Mucosa of descending colon (tissue), 3 donors: Measurements from ENCODE around the gene MAP3K8. TPM values are rescaled to one million over a fixed set of nuclear protein-coding genes. Genes with fewer than 3 reads are reported as not detected.

Experiments
- ATAC-seq: fragments of 200-7000 bp; cut with Tn5 transposase; one replicate; pipeline ENCODE4 v1.9.1; 2020; ENCODE audit warnings: mild to moderate bottlenecking, moderate library complexity
- DNase-seq, 3 donors: peaks; one replicate each; pipeline ENCODE4 v3.0.0-alpha.2; 2020
- H3K36me3 ChIP-seq: fragments of 200-600 bp; one replicate; pipeline ENCODE4 v1.8.0; 2021; ENCODE audit warnings: low read depth, mild to moderate bottlenecking
- H3K4me1 ChIP-seq: fragments of 200-600 bp; one replicate; pipeline ENCODE4 v1.8.0; 2021; ENCODE audit warnings: low read depth, mild to moderate bottlenecking
- H3K4me3 ChIP-seq: fragments of 200-600 bp; one replicate; pipeline ENCODE4 v1.8.0; 2021; ENCODE audit warnings: mild to moderate bottlenecking
- H3K9me3 ChIP-seq: fragments of 200-600 bp; one replicate; pipeline ENCODE4 v1.8.0; 2021; ENCODE audit warnings: mild to moderate bottlenecking
- intact Hi-C, 2 donors: fragments of 100-400 bp; cut with DNase I in 1 of 2; cut with micrococcal nuclease in 1 of 2; formaldehyde crosslinking; loops; one replicate each; pipeline versions ENCODE4 v1.11.0 to v1.11.1; 2022; cut with DNase I, micrococcal nuclease
- total RNA-seq, 3 donors: library from RNA; stranded (reverse); fragmentation: NEBNext Ultra II Directional in 2 of 3; extraction: Animal tissue kit (Norgen Biotek cat#: 25700) in 2 of 3; gene quantifications; one replicate each; pipeline versions ENCODE4 v1.2.1 to v1.2.4, GENCODE V29; 2021 to 2023
- TF ChIP-seq, protein P1 (sequence below): fragments of 200-600 bp; IDR thresholded peaks from one replicate; pipeline ENCODE4 v1.8.0; 2022; ENCODE audit warnings: antibody characterized with exemption, mild to moderate bottlenecking
- donor health status: DM: no; HTN: no; CAD: no; lungs with moderate emphysema.
- donor health status: DM: no; HTN: no; CAD: no.
- donor health status: DM: no; HTN: yes; CAD: no.

The MAP3K8 gene
- total RNA-seq, 3 donors from 2014 or later: 12.3 to 20.3 (median 18.1) TPM

DNA sequence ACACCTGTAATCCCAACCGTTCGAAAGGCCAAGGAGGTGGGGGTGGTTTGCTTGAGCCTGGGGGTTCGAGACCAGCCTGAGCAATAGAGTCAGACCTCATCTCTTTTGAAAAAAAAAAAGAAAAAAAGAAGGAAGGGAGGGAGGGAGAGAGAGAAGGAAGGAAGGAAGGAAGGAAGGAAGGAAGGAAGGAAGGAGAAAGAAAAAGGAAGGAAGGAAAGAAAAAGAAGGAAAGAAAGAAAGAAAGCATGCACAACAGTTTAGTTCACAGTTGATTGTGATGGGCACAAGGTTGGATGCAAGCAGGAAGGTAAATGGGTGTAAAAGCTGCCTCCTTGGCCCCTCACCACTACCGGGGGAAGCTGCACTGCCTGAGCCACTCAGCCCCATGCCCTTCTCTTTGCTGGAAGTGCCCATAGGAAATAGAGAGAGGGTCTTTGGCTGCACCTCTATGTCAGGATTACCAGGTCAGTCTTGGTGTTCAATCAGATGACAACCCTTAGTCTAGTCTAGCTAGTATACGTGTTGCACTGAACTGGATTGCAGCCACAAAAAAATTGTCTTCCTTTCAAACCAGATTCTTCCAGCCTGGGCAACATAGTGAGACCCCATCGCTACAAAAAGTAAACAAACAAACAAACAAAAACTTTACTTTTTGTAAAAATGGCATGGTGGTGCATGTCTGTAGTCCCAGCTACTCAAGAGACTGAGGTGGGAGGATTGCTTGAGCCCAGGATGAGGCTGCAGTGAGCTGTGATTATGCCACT is 20.0 kb downstream of the MAP3K8 start:
- Histone ChIP-seq H3K4me3 (no peak overlapping the region), H3K36me3 (peaks cover 3% of the 10 kb centered on the region), H3K4me1 (no peaks in the 10 kb centered on the region), H3K9me3 (no peaks in the 10 kb centered on the region)
- no peak for ATAC-seq
- TF ChIP-seq, protein P1, sequence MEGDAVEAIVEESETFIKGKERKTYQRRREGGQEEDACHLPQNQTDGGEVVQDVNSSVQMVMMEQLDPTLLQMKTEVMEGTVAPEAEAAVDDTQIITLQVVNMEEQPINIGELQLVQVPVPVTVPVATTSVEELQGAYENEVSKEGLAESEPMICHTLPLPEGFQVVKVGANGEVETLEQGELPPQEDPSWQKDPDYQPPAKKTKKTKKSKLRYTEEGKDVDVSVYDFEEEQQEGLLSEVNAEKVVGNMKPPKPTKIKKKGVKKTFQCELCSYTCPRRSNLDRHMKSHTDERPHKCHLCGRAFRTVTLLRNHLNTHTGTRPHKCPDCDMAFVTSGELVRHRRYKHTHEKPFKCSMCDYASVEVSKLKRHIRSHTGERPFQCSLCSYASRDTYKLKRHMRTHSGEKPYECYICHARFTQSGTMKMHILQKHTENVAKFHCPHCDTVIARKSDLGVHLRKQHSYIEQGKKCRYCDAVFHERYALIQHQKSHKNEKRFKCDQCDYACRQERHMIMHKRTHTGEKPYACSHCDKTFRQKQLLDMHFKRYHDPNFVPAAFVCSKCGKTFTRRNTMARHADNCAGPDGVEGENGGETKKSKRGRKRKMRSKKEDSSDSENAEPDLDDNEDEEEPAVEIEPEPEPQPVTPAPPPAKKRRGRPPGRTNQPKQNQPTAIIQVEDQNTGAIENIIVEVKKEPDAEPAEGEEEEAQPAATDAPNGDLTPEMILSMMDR: no peak
- intact Hi-C loops: no loop called here
- DNase-seq: no peak

DNA sequence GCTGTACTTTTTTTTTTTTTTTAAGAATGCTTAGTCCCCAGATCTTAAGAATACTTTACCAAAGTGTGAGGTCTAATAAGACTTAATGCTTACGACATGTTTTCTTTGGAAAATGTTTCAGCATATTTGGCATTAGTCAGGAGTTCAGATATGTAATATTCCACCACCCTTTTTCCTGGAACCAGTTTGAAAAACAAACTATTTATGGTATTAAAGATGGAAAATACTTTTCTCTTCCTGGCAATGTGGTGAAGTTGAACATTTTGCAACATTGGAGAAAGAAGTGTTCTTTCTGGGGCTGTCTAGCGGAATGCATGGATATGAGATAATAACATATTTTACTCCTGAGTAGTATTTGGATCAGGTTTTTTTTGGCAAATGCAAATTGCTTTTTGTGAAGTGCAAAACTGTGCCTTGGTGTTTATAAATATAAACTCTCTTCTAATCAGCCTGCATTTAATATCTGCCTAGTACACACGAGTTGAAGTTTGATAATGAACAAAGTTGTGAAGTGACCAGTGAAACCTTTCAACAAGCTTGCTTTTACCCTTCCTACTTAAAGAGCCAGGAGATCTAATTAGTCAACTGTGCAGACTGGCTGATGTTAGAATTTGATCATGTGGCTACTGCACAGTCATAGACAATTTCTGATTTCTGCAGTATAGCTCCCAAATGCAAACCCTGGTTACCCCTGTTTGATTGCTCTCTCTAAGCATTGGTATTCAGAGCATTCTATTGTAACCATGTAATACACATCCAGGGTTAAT is 20.9 kb downstream of the MAP3K8 start:
- intact Hi-C loops: no loop called here
- no peaks in the 10 kb centered on the region for H3K9me3 ChIP-seq
- TF ChIP-seq, protein P1: no peak
- H3K36me3 ChIP-seq: peaks cover 3% of the 10 kb centered on the region
- ATAC-seq: peak; percentile 20
- DNase-seq: no peak
- no peaks in the 10 kb centered on the region for H3K4me1 ChIP-seq
- no peak overlapping the region for H3K4me3 ChIP-seq

DNA sequence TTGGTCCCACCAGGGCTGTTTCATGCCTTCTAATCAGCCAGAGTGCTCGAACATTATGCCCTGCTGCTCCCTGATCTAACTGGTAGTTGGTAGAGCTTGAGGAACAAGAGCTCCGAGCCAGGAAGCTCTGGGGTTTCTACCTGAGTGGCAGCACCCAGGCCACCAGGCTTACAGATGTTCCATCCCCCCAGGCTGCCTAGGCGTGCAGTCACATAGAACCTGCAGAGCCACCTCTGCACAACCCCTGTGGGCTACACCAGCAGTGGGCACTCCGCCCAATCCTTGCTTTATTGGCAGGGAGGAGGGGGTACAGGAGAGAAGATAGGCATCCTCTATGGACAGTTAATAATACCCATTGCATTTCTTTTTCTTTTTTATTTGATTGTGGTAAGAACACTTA is 21.8 kb downstream of the MAP3K8 start:
- Histone ChIP-seq H3K36me3 (peaks cover 3% of the 10 kb centered on the region), H3K4me3 (no peak overlapping the region), H3K9me3 (no peaks in the 10 kb centered on the region), H3K4me1 (no peaks in the 10 kb centered on the region)
- TF ChIP-seq, protein P1: no peak
- DNase-seq (peak; percentile 24 to 61 (median 33)), ATAC-seq (peak; percentile 63)
- intact Hi-C loops: no loop called here

DNA sequence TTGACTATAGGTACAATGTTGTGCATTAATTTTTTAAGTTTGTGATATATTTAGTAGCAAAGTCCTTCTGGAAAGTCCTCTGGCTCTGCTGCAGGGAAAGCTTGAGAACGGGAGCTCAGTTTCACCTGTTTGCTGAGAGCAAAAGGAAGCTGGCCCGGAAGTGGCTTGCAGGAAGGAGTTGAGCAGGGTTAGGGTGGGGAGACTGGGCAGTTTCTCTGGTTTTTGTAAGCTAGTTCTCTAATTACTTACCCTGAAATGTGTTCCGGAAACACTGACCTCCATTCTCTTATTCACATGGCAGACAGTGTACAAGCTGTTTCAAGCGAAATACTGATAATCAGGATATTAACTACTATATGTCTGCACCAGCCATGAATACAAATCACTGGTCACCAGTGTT is 22.3 kb downstream of the MAP3K8 start:
- Histone ChIP-seq H3K4me3 (no peak overlapping the region), H3K4me1 (no peaks in the 10 kb centered on the region), H3K36me3 (peaks cover 2% of the 10 kb centered on the region), H3K9me3 (no peaks in the 10 kb centered on the region)
- ATAC-seq: peak; percentile 69
- TF ChIP-seq, protein P1: no peak
- DNase-seq: peak in 1 of 3 donors; percentile 42
- intact Hi-C loops: no loop called here

DNA sequence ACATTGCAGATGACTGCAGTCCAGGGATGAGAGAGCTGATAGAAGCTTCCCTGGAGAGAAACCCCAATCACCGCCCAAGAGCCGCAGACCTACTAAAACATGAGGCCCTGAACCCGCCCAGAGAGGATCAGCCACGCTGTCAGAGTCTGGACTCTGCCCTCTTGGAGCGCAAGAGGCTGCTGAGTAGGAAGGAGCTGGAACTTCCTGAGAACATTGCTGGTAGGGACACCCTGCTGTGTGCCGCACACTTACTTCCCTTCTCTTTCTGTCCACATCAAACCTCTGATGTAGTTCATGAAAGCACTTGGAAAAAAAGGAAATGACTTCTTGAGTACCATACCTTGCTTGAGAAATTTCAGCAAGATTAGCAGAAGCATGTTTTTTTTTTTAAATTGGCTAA is 25.3 kb downstream of the MAP3K8 start:
- intact Hi-C loops: no loop called here
- peak; percentile 75 for ATAC-seq
- Histone ChIP-seq H3K4me1 (no peaks in the 10 kb centered on the region), H3K36me3 (peaks cover 8% of the 10 kb centered on the region), H3K4me3 (no peak overlapping the region), H3K9me3 (no peaks in the 10 kb centered on the region)
- TF ChIP-seq, protein P1: no peak
- peak in 2 of 3 donors; percentile 38 to 40 for DNase-seq
